CD4-positive, alpha-beta T cell (primary cell): Measurements from ENCODE around the gene MAZ. TPM values are rescaled to one million over a fixed set of nuclear protein-coding genes. Genes with fewer than 3 reads are reported as not detected.

Experiments used
- ATAC-seq: fragments of 200-7000 bp; cut with Tn5 transposase; one replicate; pipeline ENCODE4 v1.10.0; 2022; ENCODE audit warnings: mild to moderate bottlenecking; ENCODE audit not compliant: poor library complexity
- CTCF ChIA-PET: fragments of 350-600 bp; sonication (Branson Sonifier 250); formaldehyde crosslinking; loops from one replicate; lab custom pipeline; 2021; ENCODE audit warnings: antibody characterized with exemption, inconsistent platforms; lab: Charles Lee
- POLR2A ChIA-PET: fragments of 350-600 bp; sonication (Branson Sonifier 250); formaldehyde crosslinking; loops from one replicate; lab custom pipeline; 2021; ENCODE audit warnings: antibody characterized with exemption, inconsistent platforms; lab: Charles Lee
- DNase-seq, 14 experiments: peaks; one replicate each; pipeline ENCODE4 v3.0.0-alpha.2; 2013 to 2020; ENCODE audit warnings: mixed read lengths in 2 of 14
- H3K27ac ChIP-seq, 2 donors: one replicate each; pipeline versions ENCODE4 v1.5.1 to v1.7.0; 2013; ENCODE audit warnings: low read length in 2 of 2, low read depth in 1 of 2, mild to moderate bottlenecking in 1 of 2
- H3K27me3 ChIP-seq, 2 experiments: 1 replicate in 1 of 2; 2 replicates in 1 of 2; pipeline versions ENCODE4 v1.6.1 to v1.7.0; 2013; ENCODE audit warnings: low read length in 2 of 2, control low read depth in 1 of 2, mild to moderate bottlenecking in 1 of 2, moderate library complexity in 1 of 2; ENCODE audit not compliant: insufficient read depth in 2 of 2, control insufficient read depth in 1 of 2
- H3K36me3 ChIP-seq: one replicate; pipeline ENCODE4 v1.6.1; 2013; ENCODE audit warnings: low read length, control low read depth; ENCODE audit not compliant: insufficient read depth
- H3K4me1 ChIP-seq: one replicate; pipeline ENCODE4 v1.6.1; 2013; ENCODE audit warnings: low read length, control low read depth; ENCODE audit not compliant: insufficient read depth
- H3K4me3 ChIP-seq: one replicate; pipeline ENCODE4 v1.5.1; 2013; ENCODE audit warnings: mild to moderate bottlenecking, low read length, moderate library complexity
- H3K9me3 ChIP-seq, 2 experiments: 1 replicate in 1 of 2; 2 replicates in 1 of 2; pipeline versions ENCODE4 v1.6.1 to v1.7.0; 2013; ENCODE audit warnings: low read length in 2 of 2, mild to moderate bottlenecking in 2 of 2, control low read depth in 1 of 2, moderate library complexity in 1 of 2; ENCODE audit not compliant: control insufficient read depth in 1 of 2, insufficient read depth in 1 of 2
- H3K27ac Mint-ChIP-seq: one replicate; pipeline ENCODE4 v1.8.0; 2020; ENCODE audit warnings: mixed read lengths
- H3K27me3 Mint-ChIP-seq: one replicate; pipeline ENCODE4 v1.8.0; 2021; ENCODE audit warnings: mixed read lengths
- H3K36me3 Mint-ChIP-seq: one replicate; pipeline ENCODE4 v1.8.0; 2021; ENCODE audit warnings: low read depth, mixed read lengths
- H3K4me1 Mint-ChIP-seq: one replicate; pipeline ENCODE4 v1.8.0; 2021; ENCODE audit warnings: low read depth, mixed read lengths
- H3K4me3 Mint-ChIP-seq: one replicate; pipeline ENCODE4 v1.8.0; 2020; ENCODE audit warnings: mild to moderate bottlenecking, mixed read lengths
- H3K9me3 Mint-ChIP-seq: one replicate; pipeline ENCODE4 v1.8.0; 2020; ENCODE audit warnings: mixed read lengths
- CTCF ChIP-seq: fragments of 200-600 bp; IDR thresholded peaks from one replicate; pipeline ENCODE4 v1.8.0; 2022; ENCODE audit warnings: antibody characterized with exemption, mild to moderate bottlenecking
- intact Hi-C, 2 experiments: fragments of 100-400 bp; cut with DNase I in 1 of 2; cut with micrococcal nuclease in 1 of 2; formaldehyde crosslinking; loops; one replicate each; pipeline versions ENCODE4 v1.15.1 to v1.9.0; 2023 to 2025; cut with DNase I, micrococcal nuclease
- total RNA-seq, 174 experiments: library from RNA in 2 of 174; stranded (reverse) in 2 of 174; gene quantifications; one replicate each; pipeline ENCODE4 v1.2.3 and lab custom pipeline; 2021 to 2026

MAZ gene
- total RNA-seq, 2 experiments from 2014 or later: 251 to 253 TPM

GRCh38 chr16:29761882-29762281 is 44.4 kb upstream of the MAZ start:
- intact Hi-C loops: no loop called here
- Histone ChIP-seq H3K27me3 (no peaks in the 10 kb centered on the region), H3K4me3 (no peak overlapping the region), H3K4me1 (peaks cover 24% of the 10 kb centered on the region), H3K9me3 (no peaks in the 10 kb centered on the region), H3K27ac (no peak overlapping the region), H3K36me3 (no peaks in the 10 kb centered on the region)
- H3K9me3 Mint-ChIP-seq: no peaks in the 10 kb centered on the region
- ChIA-PET POLR2A (interaction anchor here (0.6 to 1.5 kb wide), 2 partner anchors 23 to 687 kb away, joined by 3 read pairs; no protein-coding TSS in a partner anchor), CTCF (interaction anchor here (0.7 to 0.8 kb wide), 2 partner anchors 28 to 47 kb away, joined by 3 to 4 read pairs; no protein-coding TSS in a partner anchor)
- ATAC-seq (no peak), DNase-seq (no peak)
- H3K4me1 Mint-ChIP-seq: peaks cover 28% of the 10 kb centered on the region
- H3K27ac Mint-ChIP-seq: no peak overlapping the region
- no peaks in the 10 kb centered on the region for H3K36me3 Mint-ChIP-seq
- H3K27me3 Mint-ChIP-seq: no peaks in the 10 kb centered on the region
- TF ChIP-seq CTCF: no peak
- no peak overlapping the region for H3K4me3 Mint-ChIP-seq

- DNase-seq: no peak
- TF ChIP-seq CTCF: no peak
- Mint-ChIP-seq H3K4me3 (no peak overlapping the region), H3K27me3 (no peaks in the 10 kb centered on the region), H3K4me1 (peaks cover 19% of the 10 kb centered on the region), H3K36me3 (no peaks in the 10 kb centered on the region), H3K27ac (peak overlapping the region; percentile 66), H3K9me3 (no peaks in the 10 kb centered on the region)
- POLR2A ChIA-PET: no interaction called here
- Histone ChIP-seq H3K36me3 (no peaks in the 10 kb centered on the region), H3K4me3 (no peak overlapping the region), H3K4me1 (peaks cover 16% of the 10 kb centered on the region), H3K27ac (no peak overlapping the region), H3K27me3 (no peaks in the 10 kb centered on the region), H3K9me3 (no peaks in the 10 kb centered on the region)
- no peak for ATAC-seq
- intact Hi-C loops: no loop called here
- CTCF ChIA-PET: interaction anchor here (1.7 kb wide), 1 partner anchor 25 kb away, joined by 4 read pairs; no protein-coding TSS in a partner anchor
These were observed 43.0 kb upstream of the MAZ start for GRCh38 chr16:29763326-29763725.

- Histone ChIP-seq H3K4me1 (peaks cover 8% of the 10 kb centered on the region), H3K36me3 (no peaks in the 10 kb centered on the region), H3K9me3 (no peaks in the 10 kb centered on the region), H3K4me3 (no peak overlapping the region), H3K27ac (no peak overlapping the region), H3K27me3 (no peaks in the 10 kb centered on the region)
- H3K36me3 Mint-ChIP-seq: no peaks in the 10 kb centered on the region
- TF ChIP-seq CTCF: no peak
- no peak for ATAC-seq
- ChIA-PET CTCF (interaction anchor here (0.6 to 1.7 kb wide), 2 partner anchors 27 to 125 kb away, joined by 4 read pairs; no protein-coding TSS in a partner anchor), POLR2A (interaction anchor here (0.8 to 1.0 kb wide), 3 partner anchors 9 to 61 kb away, joined by 3 to 4 read pairs (median 3); no protein-coding TSS in a partner anchor)
- DNase-seq: no peak
- no peak overlapping the region for H3K4me3 Mint-ChIP-seq
- peaks cover 15% of the 10 kb centered on the region for H3K4me1 Mint-ChIP-seq
- H3K27me3 Mint-ChIP-seq: no peaks in the 10 kb centered on the region
- peak overlapping the region; percentile 40 for H3K27ac Mint-ChIP-seq
- no peaks in the 10 kb centered on the region for H3K9me3 Mint-ChIP-seq
- intact Hi-C loops: no loop called here
These were observed 40.9 kb upstream of the MAZ start for GRCh38 chr16:29765167-29766032.
